ENCODE results near the gene GMEB1.
A peak's percentile ranks its signal among the peaks of the same experiment; 100 is the strongest.

GMEB1 gene, protein sequence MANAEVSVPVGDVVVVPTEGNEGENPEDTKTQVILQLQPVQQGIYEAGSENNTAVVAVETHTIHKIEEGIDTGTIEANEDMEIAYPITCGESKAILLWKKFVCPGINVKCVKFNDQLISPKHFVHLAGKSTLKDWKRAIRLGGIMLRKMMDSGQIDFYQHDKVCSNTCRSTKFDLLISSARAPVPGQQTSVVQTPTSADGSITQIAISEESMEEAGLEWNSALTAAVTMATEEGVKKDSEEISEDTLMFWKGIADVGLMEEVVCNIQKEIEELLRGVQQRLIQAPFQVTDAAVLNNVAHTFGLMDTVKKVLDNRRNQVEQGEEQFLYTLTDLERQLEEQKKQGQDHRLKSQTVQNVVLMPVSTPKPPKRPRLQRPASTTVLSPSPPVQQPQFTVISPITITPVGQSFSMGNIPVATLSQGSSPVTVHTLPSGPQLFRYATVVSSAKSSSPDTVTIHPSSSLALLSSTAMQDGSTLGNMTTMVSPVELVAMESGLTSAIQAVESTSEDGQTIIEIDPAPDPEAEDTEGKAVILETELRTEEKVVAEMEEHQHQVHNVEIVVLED

DNA sequence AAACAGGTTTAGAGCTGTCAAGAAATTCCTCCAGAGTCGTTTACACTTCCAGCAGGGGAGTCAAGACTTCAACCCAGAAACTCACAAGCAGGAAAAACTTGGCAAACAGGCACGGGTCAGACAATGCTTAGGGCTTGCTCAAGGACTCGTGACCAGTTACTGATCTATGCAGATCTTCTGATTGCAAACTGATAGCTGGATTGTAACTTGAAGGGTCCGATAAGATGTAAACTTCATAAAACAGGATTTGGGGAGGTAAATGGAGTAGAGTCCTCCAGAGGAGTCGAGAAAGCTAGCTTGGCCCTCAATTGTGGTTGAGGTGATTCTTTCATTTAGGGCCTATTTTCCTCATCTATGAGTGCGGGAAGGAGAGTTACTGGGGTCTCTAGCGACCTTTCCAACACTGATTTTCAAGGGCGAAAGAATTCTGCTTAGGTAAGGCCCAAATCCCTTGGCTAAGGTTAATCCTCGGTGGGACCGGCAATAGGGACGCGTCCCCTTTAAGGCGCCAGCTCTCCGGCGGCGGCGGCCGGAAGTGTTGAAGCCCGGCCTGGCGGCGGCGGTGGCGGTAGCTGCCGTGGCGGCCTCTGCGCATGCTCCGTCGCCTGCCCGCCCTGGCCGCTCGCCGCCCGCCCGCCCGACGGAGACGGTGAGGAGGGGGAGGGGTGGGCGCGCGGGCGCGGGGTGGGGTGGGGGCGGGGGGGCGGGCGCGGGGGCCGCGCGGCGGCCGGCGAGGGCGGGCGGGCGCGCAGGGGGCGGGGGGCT, at the start of gene GMEB1:
TSS of gene GMEB1 (plus strand) at position 594 of the 765 bp plus-strand sequence. CDS start 14,829 bp downstream, outside the sequence.
- peaks cover 33% of the 10 kb centered on the region for H3K79me2 ChIP-seq (ENCODE audit: insufficient read depth, low read length)
- peaks cover 32% of the 10 kb centered on the region for H3K4me1 ChIP-seq (ENCODE audit: insufficient read depth, low read length)
- H2AFZ ChIP-seq (ENCODE audit: low read depth, low read length), result peak within 1 kb of the TSS; percentile 85
- H3K27me3 ChIP-seq (ENCODE audit: insufficient read depth, low read length, poor library complexity), result no peaks in the 10 kb centered on the region
- H3K27ac ChIP-seq (ENCODE audit: low read length), result peak within 1 kb of the TSS; percentile 100
- H3K4me2 ChIP-seq (ENCODE audit: insufficient read depth, low read length), result peak within 1 kb of the TSS; percentile 74
- TF ChIP-seq, protein P1, sequence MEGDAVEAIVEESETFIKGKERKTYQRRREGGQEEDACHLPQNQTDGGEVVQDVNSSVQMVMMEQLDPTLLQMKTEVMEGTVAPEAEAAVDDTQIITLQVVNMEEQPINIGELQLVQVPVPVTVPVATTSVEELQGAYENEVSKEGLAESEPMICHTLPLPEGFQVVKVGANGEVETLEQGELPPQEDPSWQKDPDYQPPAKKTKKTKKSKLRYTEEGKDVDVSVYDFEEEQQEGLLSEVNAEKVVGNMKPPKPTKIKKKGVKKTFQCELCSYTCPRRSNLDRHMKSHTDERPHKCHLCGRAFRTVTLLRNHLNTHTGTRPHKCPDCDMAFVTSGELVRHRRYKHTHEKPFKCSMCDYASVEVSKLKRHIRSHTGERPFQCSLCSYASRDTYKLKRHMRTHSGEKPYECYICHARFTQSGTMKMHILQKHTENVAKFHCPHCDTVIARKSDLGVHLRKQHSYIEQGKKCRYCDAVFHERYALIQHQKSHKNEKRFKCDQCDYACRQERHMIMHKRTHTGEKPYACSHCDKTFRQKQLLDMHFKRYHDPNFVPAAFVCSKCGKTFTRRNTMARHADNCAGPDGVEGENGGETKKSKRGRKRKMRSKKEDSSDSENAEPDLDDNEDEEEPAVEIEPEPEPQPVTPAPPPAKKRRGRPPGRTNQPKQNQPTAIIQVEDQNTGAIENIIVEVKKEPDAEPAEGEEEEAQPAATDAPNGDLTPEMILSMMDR (IDR thresholded peaks at IDR 0.05; ENCODE audit: borderline replicate concordance, extremely low read depth, low read length, poor library complexity, severe bottlenecking), result no peak
- TF ChIP-seq EZH2 (IDR thresholded peaks at IDR 0.05; ENCODE audit: borderline replicate concordance, low read depth, low read length, severe bottlenecking), result no peak
- no peaks in the 10 kb centered on the region; the same call in 1 of the 2 replicates for H3K36me3 ChIP-seq (ENCODE audit: insufficient read depth, low read length)
- no peaks in the 10 kb centered on the region for H4K20me1 ChIP-seq (ENCODE audit: insufficient read depth, low read length)
- ATAC-seq (ENCODE audit: insufficient read depth, low read depth), result peak; percentile 70
- H3K4me3 ChIP-seq (ENCODE audit: low read depth in 1 of 2, low read length in 2 of 2), result peak within 1 kb of the TSS; percentile 67 to 100
- peak within 1 kb of the TSS; percentile 100 for H3K9ac ChIP-seq (ENCODE audit: low read depth, low read length)
- H3K9me3 ChIP-seq (ENCODE audit: insufficient read depth, low read length, severe bottlenecking), result no peaks in the 10 kb centered on the region
- peak; percentile 87 for DNase-seq

DNA sequence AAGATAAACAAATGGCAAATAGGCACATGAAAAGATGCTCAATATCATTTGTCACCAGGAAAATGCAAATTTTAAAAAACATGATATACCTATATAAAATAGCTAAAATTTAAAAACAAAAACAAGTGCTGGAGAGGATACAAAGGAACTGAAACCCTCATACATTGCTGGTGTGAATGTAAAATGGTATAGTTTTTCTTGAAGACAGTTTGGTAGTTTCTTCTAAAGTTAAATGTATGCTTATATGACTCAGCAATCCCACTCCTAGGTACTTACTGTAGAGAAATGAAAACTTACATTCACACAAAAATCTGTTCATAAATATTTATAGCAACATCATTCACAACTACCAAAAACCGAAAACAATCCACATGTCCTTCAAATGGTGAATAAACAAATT, 36.9 kb upstream of the GMEB1 start:
- Histone ChIP-seq H3K9ac (ENCODE audit: low read depth, low read length) (no peak overlapping the region), H3K36me3 (ENCODE audit: insufficient read depth, low read length) (no peaks in the 10 kb centered on the region), H3K79me2 (ENCODE audit: insufficient read depth, low read length) (peaks cover 10% of the 10 kb centered on the region), H2AFZ (ENCODE audit: low read depth, low read length) (no peak overlapping the region), H4K20me1 (ENCODE audit: insufficient read depth, low read length) (no peaks in the 10 kb centered on the region), H3K4me2 (ENCODE audit: insufficient read depth, low read length) (no peak overlapping the region), H3K4me3 (ENCODE audit: low read depth in 1 of 2, low read length in 2 of 2) (no peak overlapping the region), H3K4me1 (ENCODE audit: insufficient read depth, low read length) (no peaks in the 10 kb centered on the region), H3K9me3 (ENCODE audit: insufficient read depth, low read length, severe bottlenecking) (no peaks in the 10 kb centered on the region), H3K27me3 (ENCODE audit: insufficient read depth, low read length, poor library complexity) (no peaks in the 10 kb centered on the region), H3K27ac (ENCODE audit: low read length) (no peak overlapping the region)
- TF ChIP-seq EZH2 (IDR thresholded peaks at IDR 0.05; ENCODE audit: borderline replicate concordance, low read depth, low read length, severe bottlenecking), result no peak
- TF ChIP-seq, protein P1 (IDR thresholded peaks at IDR 0.05; ENCODE audit: borderline replicate concordance, extremely low read depth, low read length, poor library complexity, severe bottlenecking), result no peak
- no peak for ATAC-seq (ENCODE audit: insufficient read depth, low read depth)
- DNase-seq, result no peak

DNA sequence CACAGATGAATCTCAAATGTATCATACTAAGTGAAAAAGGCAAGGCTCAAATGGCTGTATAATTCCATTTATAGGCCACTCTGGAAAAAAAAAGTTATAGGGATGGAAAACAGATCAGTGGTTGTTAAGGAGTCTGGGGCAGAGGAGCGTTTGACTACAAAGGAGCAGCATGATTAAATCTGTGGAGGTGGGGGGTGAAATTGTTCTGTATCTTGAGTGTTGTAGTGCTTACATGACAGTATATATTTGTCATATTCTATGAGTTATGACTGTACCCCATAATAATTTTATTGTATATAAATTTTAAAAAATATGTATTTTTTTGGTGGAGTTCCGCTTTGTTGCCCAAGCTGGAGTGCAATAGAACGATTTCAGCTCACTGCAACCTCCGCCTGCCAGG, 36.0 kb upstream of the GMEB1 start:
- DNase-seq, result no peak
- Histone ChIP-seq H4K20me1 (ENCODE audit: insufficient read depth, low read length) (no peaks in the 10 kb centered on the region), H3K9ac (ENCODE audit: low read depth, low read length) (no peak overlapping the region), H2AFZ (ENCODE audit: low read depth, low read length) (no peak overlapping the region), H3K4me1 (ENCODE audit: insufficient read depth, low read length) (no peaks in the 10 kb centered on the region), H3K36me3 (ENCODE audit: insufficient read depth, low read length) (no peaks in the 10 kb centered on the region), H3K27me3 (ENCODE audit: insufficient read depth, low read length, poor library complexity) (no peaks in the 10 kb centered on the region), H3K4me3 (ENCODE audit: low read depth in 1 of 2, low read length in 2 of 2) (no peak overlapping the region), H3K4me2 (ENCODE audit: insufficient read depth, low read length) (no peak overlapping the region), H3K9me3 (ENCODE audit: insufficient read depth, low read length, severe bottlenecking) (no peaks in the 10 kb centered on the region), H3K79me2 (ENCODE audit: insufficient read depth, low read length) (peaks cover 11% of the 10 kb centered on the region), H3K27ac (ENCODE audit: low read length) (no peak overlapping the region)
- no peak for ATAC-seq (ENCODE audit: insufficient read depth, low read depth)
- TF ChIP-seq, protein P1 (IDR thresholded peaks at IDR 0.05; ENCODE audit: borderline replicate concordance, extremely low read depth, low read length, poor library complexity, severe bottlenecking), result no peak
- TF ChIP-seq EZH2 (IDR thresholded peaks at IDR 0.05; ENCODE audit: borderline replicate concordance, low read depth, low read length, severe bottlenecking), result no peak
